Activated CD8-positive, alpha-beta T cell treated with anti-CD3 and anti-CD28 coated beads for 36 hours (primary cell): ENCODE measurements around the gene SQOR. TPM values are rescaled to one million over a fixed set of nuclear protein-coding genes. Genes with fewer than 3 reads are reported as not detected.

Experiments
- ATAC-seq: fragments of 200-7000 bp; cut with Tn5 transposase; one replicate; pipeline ENCODE4 v1.10.0; 2021; ENCODE audit warnings: mild to moderate bottlenecking, moderate library complexity
- CTCF ChIA-PET: fragments of 350-600 bp; sonication (Branson Sonifier 250); formaldehyde crosslinking; loops from one replicate; lab custom pipeline; 2021; ENCODE audit warnings: antibody characterized with exemption; lab: Charles Lee
- POLR2A ChIA-PET: fragments of 350-600 bp; sonication (Branson Sonifier 250); formaldehyde crosslinking; loops from one replicate; lab custom pipeline; 2021; ENCODE audit warnings: antibody characterized with exemption; lab: Charles Lee
- DNase-seq: peaks from one replicate; pipeline ENCODE4 v3.0.0-alpha.2; 2020
- H3K27ac Mint-ChIP-seq: one replicate; pipeline ENCODE4 v1.8.0; 2021; ENCODE audit warnings: mild to moderate bottlenecking, mixed read lengths
- H3K27me3 Mint-ChIP-seq: one replicate; pipeline ENCODE4 v1.8.0; 2021; ENCODE audit warnings: mixed read lengths
- H3K36me3 Mint-ChIP-seq: one replicate; pipeline ENCODE4 v1.8.0; 2021; ENCODE audit warnings: low read depth, mixed read lengths
- H3K4me1 Mint-ChIP-seq: one replicate; pipeline ENCODE4 v1.8.0; 2021; ENCODE audit warnings: low read depth, mixed read lengths
- H3K4me3 Mint-ChIP-seq: one replicate; pipeline ENCODE4 v1.8.0; 2021; ENCODE audit warnings: mild to moderate bottlenecking, moderate library complexity, mixed read lengths
- H3K9me3 Mint-ChIP-seq: one replicate; pipeline ENCODE4 v1.8.0; 2021; ENCODE audit warnings: mixed read lengths
- intact Hi-C: fragments of 100-400 bp; cut with micrococcal nuclease; formaldehyde crosslinking; loops from one replicate; pipeline ENCODE4 v1.10.0; 2022
- total RNA-seq, 2 experiments: library from RNA; stranded (reverse); gene quantifications; one replicate each; pipeline ENCODE4 v1.2.3, GENCODE V29; 2021
- TF ChIP-seq, protein P1 (sequence below): fragments of 200-600 bp; IDR thresholded peaks from one replicate; pipeline ENCODE4 v1.8.0; 2022; ENCODE audit warnings: antibody characterized with exemption, mild to moderate bottlenecking

The SQOR gene
- total RNA-seq, 2 experiments from 2014 or later, result 84.3 to 87.3 TPM

GRCh38 chr15:45628136-45628535 is 6.7 kb upstream of the SQOR start:
- CTCF ChIA-PET, result interaction anchor here (0.7 kb wide), 1 partner anchor 17 kb away, joined by 3 read pairs; no protein-coding TSS in a partner anchor
- peaks cover 29% of the 10 kb centered on the region for H3K9me3 Mint-ChIP-seq
- TF ChIP-seq, protein P1, sequence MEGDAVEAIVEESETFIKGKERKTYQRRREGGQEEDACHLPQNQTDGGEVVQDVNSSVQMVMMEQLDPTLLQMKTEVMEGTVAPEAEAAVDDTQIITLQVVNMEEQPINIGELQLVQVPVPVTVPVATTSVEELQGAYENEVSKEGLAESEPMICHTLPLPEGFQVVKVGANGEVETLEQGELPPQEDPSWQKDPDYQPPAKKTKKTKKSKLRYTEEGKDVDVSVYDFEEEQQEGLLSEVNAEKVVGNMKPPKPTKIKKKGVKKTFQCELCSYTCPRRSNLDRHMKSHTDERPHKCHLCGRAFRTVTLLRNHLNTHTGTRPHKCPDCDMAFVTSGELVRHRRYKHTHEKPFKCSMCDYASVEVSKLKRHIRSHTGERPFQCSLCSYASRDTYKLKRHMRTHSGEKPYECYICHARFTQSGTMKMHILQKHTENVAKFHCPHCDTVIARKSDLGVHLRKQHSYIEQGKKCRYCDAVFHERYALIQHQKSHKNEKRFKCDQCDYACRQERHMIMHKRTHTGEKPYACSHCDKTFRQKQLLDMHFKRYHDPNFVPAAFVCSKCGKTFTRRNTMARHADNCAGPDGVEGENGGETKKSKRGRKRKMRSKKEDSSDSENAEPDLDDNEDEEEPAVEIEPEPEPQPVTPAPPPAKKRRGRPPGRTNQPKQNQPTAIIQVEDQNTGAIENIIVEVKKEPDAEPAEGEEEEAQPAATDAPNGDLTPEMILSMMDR, result no peak
- intact Hi-C loops, result no loop called here
- no peak overlapping the region for H3K27ac Mint-ChIP-seq
- no peak overlapping the region for H3K4me3 Mint-ChIP-seq
- H3K36me3 Mint-ChIP-seq, result peaks cover 8% of the 10 kb centered on the region
- DNase-seq (no peak), ATAC-seq (no peak)
- POLR2A ChIA-PET, result interaction anchor here (1.2 kb wide), 1 partner anchor 14 kb away, joined by 3 read pairs; no protein-coding TSS in a partner anchor
- H3K27me3 Mint-ChIP-seq, result no peaks in the 10 kb centered on the region
- peaks cover 5% of the 10 kb centered on the region for H3K4me1 Mint-ChIP-seq

GRCh38 chr15:45630917-45631691 is 3.7 kb upstream of the SQOR start:
- TF ChIP-seq, protein P1, result no peak
- CTCF ChIA-PET, result interaction anchor here (1.0 kb wide), 1 partner anchor 17 kb away, joined by 3 read pairs; no protein-coding TSS in a partner anchor
- ATAC-seq (no peak), DNase-seq (no peak)
- Mint-ChIP-seq H3K27ac (no peak overlapping the region), H3K9me3 (peaks cover 15% of the 10 kb centered on the region), H3K27me3 (no peaks in the 10 kb centered on the region), H3K4me3 (no peak overlapping the region), H3K4me1 (peaks cover 7% of the 10 kb centered on the region), H3K36me3 (peaks cover 4% of the 10 kb centered on the region)
- POLR2A ChIA-PET, result no interaction called here
- intact Hi-C loops, result no loop called here

GRCh38 chr15:45631776-45632175 is 3.1 kb upstream of the SQOR start:
- no peak overlapping the region for H3K27ac Mint-ChIP-seq
- intact Hi-C loops, result no loop called here

GRCh38 chr15:45635191-45635638 is 386 bp downstream of the SQOR start:
- no peaks in the 10 kb centered on the region for H3K9me3 Mint-ChIP-seq
- H3K4me1 Mint-ChIP-seq, result peaks cover 42% of the 10 kb centered on the region
- peak; percentile 62 for ATAC-seq
- TF ChIP-seq, protein P1, result peak; percentile 70
- CTCF ChIA-PET, result interaction anchor here (1.0 to 2.3 kb wide), 7 partner anchors 10 to 178 kb away, joined by 3 to 8 read pairs (median 4); partner anchors contain the start of gene BLOC1S6
- H3K36me3 Mint-ChIP-seq, result peaks cover 34% of the 10 kb centered on the region
- POLR2A ChIA-PET, result interaction anchor here (0.6 to 2.0 kb wide), 7 partner anchors 9 to 369 kb away, joined by 3 to 11 read pairs (median 3); partner anchors contain the start of gene BLOC1S6
- DNase-seq, result peak; percentile 84
- peak overlapping the region; percentile 99 for H3K4me3 Mint-ChIP-seq
- H3K27ac Mint-ChIP-seq, result peak overlapping the region; percentile 94
- intact Hi-C loops, result no loop called here
- no peaks in the 10 kb centered on the region for H3K27me3 Mint-ChIP-seq

More at GRCh38 chr15:45631776-45632175, 3.1 kb upstream of the SQOR start:
- no peak for DNase-seq
- H3K4me1 Mint-ChIP-seq, result peaks cover 8% of the 10 kb centered on the region
- no peaks in the 10 kb centered on the region for H3K27me3 Mint-ChIP-seq
- TF ChIP-seq, protein P1, result no peak
- peaks cover 9% of the 10 kb centered on the region for H3K9me3 Mint-ChIP-seq
- POLR2A ChIA-PET, result no interaction called here
- H3K36me3 Mint-ChIP-seq, result peaks cover 2% of the 10 kb centered on the region
- CTCF ChIA-PET, result interaction anchor here (1.0 kb wide), 1 partner anchor 18 kb away, joined by 3 read pairs; no protein-coding TSS in a partner anchor
- ATAC-seq, result no peak
- no peak overlapping the region for H3K4me3 Mint-ChIP-seq
